ENCODE measurements around the gene KCNT2.
A peak's percentile ranks its signal among the peaks of the same experiment; 100 is the strongest.

Gene KCNT2

DNA sequence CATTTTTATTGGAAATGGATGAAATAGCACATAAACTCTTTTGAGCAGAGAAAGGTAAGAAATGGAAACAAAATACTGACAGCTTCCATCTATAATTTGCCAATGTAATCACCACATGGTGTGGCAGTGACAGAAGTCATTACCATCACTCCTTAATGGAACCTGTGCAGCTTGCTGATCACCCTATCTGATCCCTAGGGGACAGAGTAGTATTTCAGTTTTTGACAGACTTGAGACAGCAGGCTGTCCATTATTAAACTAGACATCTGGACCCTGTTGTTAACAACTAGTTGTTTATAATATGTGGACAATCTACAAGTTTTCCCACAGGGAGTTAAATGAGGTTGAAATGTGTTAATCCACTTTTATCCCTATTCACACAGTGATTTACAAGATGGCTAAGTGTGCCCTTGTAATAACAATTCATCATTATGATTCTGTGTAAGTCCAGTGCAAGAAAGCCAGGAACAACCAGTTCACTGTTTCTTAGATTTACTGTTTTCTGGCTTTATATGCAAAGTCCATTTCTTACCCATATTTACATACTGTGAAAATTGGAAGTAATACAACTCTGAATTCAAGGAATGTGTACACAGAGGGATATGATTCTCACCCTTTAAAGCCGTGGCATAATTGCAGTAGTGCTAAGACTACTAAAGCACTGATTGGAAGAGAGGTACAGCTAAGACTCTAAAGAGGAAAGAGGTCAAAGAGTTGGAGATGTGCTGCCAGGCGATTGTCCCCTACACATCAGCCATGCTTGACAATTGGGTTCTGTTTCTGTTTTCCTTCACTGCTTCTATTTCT, 9.1 kb downstream of the KCNT2 start:
- H3K4me3 ChIP-seq (ENCODE audit: low read length) = no peak overlapping the region
- no peak for DNase-seq (ENCODE audit: low read depth, low spot score)

DNA sequence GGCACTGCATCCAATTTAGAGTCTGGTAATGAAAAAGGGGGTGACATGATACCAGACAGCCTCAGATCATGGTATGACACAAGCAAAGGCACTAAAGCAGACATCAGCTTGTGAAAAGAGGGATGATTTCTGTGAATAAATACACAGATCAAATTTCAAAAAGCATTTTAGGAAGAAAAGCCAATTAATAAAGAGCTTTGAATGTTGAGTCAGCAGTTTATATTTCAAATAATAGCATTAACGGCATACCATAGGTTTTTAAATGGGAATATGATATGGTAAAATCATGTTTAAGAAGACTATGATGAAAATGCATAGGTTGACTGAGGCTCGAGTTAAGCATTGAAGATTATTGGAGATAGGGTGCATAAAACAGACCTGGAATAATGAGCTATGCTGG, 13.5 kb downstream of the KCNT2 start:
- no peak for DNase-seq (ENCODE audit: low read depth, low spot score)
- H3K4me3 ChIP-seq (ENCODE audit: low read length) = no peak overlapping the region

DNA sequence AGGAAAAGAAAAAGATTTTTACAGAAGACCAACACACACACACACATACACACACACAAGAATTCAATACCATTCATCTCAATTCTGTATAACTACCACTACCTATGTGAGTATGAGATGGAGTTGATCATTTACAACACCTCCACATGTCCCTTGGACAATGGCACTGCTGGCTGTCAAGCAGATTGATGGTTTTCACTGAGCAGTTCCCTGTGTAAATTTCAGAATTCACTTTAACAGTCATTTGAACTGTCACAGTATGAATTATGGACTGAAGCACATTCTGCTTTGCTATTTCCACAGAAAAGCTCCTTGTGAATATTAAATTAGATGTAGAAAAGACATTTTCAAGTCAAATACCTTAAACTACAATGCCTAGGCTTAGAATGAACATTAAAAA, 14.3 kb downstream of the KCNT2 start:
- H3K4me3 ChIP-seq (ENCODE audit: low read length) = no peak overlapping the region
- DNase-seq (ENCODE audit: low read depth, low spot score) = no peak

DNA sequence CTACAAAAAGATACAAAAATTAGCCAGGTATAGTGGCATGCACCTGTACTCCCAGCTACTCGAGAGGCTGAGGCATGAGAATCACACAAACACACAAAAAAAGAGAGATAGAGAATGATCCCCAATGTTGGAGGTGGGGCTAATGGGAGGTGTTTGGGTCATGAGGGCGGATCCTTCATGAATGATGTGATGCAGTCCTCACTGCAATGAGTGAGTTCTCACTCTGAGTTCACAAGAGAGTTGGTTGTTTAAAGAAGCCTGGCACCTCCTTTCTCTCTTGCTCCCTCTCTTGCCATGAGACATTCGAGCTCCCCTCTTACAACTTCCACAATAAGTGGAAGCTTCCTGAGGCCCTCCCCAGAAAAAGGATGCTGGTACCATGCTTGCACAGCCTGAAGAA, 17.3 kb downstream of the KCNT2 start:
- no peak for DNase-seq (ENCODE audit: low read depth, low spot score)
- no peak overlapping the region for H3K4me3 ChIP-seq (ENCODE audit: low read length)

DNA sequence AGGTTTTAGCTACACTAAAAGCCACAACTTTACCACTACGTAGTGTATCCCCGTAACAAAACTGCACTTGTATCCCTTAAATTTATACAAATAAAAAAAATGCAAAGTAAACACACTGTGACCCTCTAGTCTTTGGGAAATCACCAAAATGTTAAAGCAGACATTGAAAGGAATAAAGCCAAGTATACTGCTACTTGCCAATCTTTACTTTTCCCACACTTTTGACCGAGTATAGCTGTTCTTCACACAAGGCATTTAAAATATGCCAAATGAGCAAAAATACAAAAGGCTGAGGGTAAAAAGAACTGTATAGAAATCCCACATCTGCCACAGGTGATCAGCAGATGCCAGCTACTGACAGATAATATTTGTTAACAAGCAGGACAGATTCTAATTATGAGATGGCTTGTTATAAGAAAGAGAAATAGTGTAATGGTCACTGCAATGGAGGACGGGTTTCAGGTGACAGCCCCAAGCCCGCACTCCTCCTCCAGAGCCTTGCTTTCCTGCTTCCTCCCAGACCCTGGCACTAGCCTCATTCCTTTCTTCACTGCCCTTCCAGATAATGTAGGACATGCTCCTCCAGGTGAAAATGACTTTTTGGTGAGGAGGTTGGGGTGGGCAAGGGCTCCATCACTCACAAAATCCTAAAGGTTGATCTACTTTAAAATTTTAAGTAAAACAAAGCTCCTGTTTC, 18.1 kb downstream of the KCNT2 start:
- no peak overlapping the region for H3K4me3 ChIP-seq (ENCODE audit: low read length)
- DNase-seq (ENCODE audit: low read depth, low spot score) = no peak

DNA sequence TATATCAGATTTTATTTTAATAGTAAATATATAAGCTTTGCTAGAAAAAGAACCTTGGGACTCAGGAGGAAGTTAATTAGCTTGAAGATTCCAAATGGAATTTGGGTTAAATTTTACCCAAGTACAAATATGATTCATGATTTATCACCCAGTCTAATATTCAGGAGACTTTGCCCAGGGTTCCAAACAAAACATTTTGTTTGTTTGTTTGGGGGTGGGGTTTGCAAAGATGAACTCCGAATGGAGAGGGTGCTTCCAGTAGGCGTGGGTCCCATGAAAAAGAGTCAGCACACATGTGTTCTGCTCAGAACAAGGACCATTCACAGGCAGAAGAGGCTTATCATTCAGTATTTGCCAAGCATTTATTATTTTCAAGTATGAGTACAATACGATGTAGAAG, 23.5 kb downstream of the KCNT2 start:
- no peak overlapping the region for H3K4me3 ChIP-seq (ENCODE audit: low read length)
- DNase-seq (ENCODE audit: low read depth, low spot score) = no peak

DNA sequence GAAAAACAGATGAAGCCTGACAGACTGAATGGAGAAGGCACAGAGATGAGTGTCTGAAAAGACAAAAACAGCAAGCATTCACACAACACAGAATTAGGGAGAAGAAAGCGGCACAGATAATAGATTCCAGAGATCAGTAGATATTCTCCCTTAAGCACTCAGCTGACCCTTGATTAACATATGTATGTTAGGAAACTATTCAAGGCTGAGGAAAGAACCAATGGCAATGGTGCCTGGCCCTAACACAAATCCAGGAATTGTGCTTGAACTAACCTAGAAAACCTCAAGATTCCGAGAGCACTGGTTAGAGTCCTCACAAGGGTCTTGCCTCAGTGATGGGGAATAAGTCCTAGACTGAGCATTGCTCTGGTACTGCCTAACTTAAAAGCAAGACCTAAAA, 30.9 kb downstream of the KCNT2 start:
- no peak overlapping the region for H3K4me3 ChIP-seq (ENCODE audit: low read length)
- no peak for DNase-seq (ENCODE audit: low read depth, low spot score)

DNA sequence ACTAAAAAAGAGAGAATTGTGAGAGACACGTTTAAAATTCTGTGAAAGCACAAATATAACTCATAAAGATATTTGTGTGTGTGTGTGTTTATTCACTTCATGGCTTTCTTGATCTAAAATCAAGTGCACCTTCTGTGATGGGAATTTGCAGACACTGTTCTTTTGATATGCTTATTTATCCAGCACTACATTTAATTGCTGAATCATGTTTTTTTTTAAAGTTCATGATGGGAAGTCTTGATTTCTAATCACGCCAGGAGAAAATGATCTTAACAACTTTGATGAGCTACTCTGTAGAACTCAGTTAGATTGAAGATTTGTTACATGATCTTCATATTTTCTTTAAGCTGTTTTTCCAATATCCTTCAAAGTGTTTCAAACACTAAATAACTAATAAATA, 35.0 kb downstream of the KCNT2 start:
- no peak for DNase-seq (ENCODE audit: low read depth, low spot score)
- no peak overlapping the region for H3K4me3 ChIP-seq (ENCODE audit: low read length)

DNA sequence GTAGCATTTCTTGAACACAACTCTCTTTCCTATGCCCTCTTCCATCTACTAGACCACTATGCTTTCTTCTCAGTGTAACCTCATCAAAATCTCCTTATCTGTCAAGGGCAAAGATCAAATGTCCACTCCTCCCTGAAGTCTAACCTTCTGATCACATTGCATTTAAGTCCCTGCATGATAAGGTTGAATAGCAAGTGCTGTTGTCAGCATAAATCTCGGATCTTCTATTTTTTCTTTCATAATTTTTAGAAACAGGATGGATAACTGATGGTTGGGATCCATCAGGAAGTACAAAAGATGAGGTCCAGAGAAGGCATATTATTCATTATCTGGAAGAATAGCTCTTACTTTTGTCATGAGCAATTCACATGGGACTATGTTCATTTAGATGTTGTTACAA, 41.0 kb downstream of the KCNT2 start:
- DNase-seq (ENCODE audit: low read depth, low spot score) = no peak

DNA sequence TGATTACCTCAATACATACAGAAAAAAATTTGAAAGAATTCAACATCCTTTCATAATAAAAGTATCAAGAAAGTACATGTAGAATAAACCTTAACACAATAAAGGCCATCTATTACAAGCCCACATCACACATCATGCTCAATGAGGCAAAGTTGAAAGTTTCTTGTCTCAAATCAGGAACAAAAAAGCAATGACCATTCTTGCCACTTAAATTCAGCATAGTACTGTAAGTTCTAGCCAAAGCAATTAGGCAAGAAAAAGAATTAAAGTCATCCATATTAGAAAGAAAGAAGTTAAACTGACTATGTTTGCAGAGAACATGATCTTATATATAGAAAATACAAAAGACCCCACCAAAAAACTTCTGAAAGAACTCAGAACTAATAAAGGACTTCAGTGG, 44.5 kb downstream of the KCNT2 start:
- DNase-seq (ENCODE audit: low read depth, low spot score) = no peak
- H3K4me3 ChIP-seq (ENCODE audit: low read length) = no peak overlapping the region

More for the DNA sequence above, 41.0 kb downstream of the KCNT2 start:
- no peak overlapping the region for H3K4me3 ChIP-seq (ENCODE audit: low read length)

DNA sequence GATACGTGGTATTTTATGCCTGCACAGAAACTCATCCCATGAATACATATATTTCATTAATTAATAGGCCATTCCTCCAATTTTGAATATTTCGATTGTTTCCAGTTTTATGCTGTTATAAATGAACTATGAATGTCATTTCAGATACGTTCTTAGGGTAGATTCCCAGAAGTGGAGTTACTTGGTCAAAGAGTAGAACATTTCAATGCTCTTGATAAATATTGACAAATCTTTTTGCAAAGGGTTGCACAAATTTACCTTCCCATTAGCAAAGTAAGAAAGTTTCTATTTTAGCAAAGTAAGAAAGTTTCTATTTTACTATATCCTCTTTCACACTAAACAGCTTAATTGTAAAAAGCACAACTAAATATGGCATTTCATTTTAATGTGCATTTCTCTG, 48.9 kb downstream of the KCNT2 start:
- H3K4me3 ChIP-seq (ENCODE audit: low read length) = no peak overlapping the region
- DNase-seq (ENCODE audit: low read depth, low spot score) = no peak

DNA sequence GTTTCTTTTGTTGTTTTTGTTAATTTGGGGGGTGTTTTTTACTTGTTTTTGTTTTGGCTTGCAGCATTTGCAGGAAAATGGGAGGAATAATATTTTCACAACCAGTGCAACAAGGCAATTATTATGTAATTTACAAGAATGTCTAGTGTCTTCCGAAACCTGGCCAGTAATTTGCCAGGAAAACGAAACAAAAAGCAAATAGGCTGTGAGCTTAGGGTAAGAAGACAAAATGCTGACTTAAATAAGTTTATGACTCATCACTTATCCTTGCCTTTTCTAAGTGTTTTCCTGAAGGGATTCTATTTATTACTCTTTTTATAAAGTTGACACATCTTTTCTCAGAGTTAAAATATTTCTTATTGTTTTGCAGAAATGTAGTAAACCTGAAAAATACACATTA, 49.8 kb downstream of the KCNT2 start:
- DNase-seq (ENCODE audit: low read depth, low spot score) = no peak

DNA sequence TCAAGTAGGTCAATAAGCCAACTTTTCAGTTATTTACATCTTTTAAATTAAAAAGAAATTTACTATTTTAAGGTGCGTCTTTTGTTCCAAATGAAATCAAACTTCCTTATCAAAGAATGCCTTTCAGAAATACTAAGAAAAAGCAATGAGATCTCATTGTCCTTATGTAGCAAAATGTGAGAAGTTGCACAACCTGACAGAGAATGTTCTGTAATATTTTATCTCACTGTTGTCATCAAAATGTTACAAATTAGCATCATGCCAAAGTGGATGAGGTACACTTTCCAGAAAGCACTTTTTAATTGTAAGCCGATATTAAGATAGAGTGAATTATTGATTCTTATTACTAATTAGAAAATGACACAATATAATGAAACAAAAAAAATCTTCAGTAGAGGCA, 50.4 kb downstream of the KCNT2 start:
- no peak overlapping the region for H3K4me3 ChIP-seq (ENCODE audit: low read length)
- no peak for DNase-seq (ENCODE audit: low read depth, low spot score)

More for the DNA sequence above, 49.8 kb downstream of the KCNT2 start:
- H3K4me3 ChIP-seq (ENCODE audit: low read length) = no peak overlapping the region

DNA sequence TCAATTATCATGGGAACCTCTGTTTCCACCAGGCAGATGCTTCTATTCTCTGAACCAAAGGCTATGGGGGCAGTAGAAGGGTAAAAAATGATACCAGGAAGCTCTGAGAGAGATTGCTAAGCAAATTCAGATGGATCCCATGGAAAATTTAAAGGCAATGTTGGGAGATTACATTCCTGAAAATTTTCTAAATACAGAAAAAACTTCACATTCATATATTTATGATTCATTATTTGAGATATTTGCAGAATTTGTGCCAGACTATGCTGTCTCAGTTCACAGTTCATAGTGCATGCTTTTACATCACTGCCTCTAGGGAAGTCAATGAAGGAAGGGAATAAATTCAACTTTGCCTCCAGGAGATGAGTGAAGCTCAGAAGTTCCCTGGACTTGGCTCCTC, 57.5 kb downstream of the KCNT2 start:
- no peak for DNase-seq (ENCODE audit: low read depth, low spot score)
- H3K4me3 ChIP-seq (ENCODE audit: low read length) = no peak overlapping the region

DNA sequence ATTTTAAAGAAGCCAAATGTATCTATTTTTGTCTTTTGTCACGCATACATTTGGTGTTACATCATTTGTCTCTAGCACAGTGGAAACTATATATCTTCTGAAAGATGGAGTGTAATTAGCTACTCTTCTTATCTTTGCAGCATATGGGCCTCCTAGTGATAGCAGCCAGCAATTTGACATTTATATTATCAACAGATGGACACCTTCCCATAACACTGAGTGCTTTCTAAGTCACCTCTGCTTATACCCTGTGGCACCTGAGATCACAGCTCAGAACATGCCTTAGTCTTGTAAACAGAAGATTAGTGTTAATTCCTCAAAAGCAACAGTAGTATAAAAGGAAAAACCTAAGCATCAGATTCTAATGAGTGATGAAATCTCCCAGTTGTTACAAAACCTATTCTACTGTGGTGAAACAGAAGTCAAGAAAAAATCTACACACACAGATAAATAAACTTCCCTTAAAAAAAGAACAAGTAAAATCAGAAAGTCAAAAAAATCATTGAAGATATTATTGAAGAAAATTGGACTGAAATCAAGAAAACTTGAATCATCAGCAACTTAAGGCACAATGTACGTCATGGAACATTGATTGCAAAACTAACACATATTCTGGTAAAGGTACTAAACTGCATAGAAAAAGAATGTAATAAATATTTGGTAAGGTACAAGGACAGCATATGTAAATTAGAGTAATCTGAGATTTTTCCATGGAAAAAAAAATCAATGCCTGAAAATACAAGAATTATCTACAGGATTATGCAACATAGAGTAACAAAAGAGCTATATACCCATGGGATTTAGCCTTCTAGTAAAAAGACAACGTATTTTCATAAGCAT, 61.7 kb downstream of the KCNT2 start:
- H3K4me3 ChIP-seq (ENCODE audit: low read length) = no peak overlapping the region
- DNase-seq (ENCODE audit: low read depth, low spot score) = no peak

DNA sequence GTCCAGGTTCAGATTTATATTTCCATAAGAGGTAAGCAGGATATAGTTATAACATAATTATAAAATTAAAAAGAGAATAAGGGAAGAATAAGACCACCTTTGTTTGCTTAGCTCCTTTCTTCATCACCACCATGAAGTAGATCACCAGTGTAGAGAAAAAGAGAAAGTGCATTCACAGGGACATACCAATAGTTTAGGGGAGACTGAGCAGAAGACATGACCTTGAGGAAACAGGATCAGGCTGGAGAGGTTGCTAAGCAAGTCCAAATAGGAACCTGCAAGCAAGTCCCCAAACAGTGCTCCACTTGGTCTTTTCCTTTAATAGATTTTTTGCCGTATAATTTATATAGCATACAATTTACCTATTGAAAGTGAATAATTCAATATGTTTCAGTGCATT, 63.0 kb downstream of the KCNT2 start:
- no peak for DNase-seq (ENCODE audit: low read depth, low spot score)
- no peak overlapping the region for H3K4me3 ChIP-seq (ENCODE audit: low read length)

DNA sequence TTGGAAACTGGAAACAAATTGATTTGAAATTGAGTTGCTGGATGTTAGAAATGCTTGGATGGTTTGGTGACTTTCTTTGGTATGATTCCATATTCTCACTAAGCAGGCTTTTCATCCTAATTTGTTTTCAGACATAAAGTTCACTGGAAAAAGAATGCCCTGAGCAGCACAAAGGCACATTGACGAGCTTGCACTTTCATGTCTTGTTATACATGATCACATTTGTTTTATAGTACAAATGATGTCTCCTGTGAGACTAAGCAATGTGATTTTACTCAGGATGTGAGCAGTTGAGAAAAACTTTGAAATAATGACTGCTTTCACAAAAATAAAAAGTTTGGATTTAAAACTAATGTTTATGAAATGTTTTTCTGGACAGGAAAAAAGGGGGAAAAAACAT, 63.6 kb downstream of the KCNT2 start:
- no peak for DNase-seq (ENCODE audit: low read depth, low spot score)
- H3K4me3 ChIP-seq (ENCODE audit: low read length) = no peak overlapping the region

DNA sequence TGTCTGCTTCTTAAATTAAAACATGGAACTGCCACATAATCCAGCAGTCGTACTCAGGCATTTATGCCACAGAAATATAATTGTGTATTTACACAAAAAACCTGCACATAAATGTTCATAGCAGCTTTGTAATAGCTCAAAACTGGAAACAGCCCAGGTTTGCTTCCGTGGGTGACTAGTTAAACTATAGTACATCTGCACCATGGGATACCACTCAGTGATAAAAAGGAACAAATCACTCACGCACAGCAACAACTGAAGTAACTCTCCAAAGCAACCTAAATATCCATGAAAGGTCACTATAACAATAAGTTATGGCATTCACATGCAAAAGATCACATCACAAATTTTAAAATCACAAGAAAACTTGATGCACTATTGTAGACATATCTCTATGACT, 64.4 kb downstream of the KCNT2 start:
- no peak overlapping the region for H3K4me3 ChIP-seq (ENCODE audit: low read length)
- DNase-seq (ENCODE audit: low read depth, low spot score) = no peak

DNA sequence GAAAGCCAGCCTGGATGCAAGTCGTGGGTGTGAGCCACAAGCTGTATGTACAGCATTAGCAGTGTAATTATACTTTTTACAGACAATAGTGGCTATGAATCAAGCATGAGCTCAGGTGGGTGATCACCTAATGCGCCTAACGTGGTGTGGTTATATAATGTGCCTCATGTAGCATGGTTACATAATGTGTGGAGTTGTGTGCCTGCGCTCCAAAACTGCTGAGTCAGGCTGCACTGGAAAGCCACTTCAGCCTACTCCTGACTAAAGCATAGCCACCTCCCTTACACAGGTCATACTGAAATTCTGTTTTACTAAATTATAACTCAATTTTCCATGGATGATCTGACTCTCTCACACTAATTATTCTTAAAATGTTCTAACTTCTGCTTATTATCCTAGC, 69.8 kb downstream of the KCNT2 start:
- no peak for DNase-seq (ENCODE audit: low read depth, low spot score)
- H3K4me3 ChIP-seq (ENCODE audit: low read length) = no peak overlapping the region

DNA sequence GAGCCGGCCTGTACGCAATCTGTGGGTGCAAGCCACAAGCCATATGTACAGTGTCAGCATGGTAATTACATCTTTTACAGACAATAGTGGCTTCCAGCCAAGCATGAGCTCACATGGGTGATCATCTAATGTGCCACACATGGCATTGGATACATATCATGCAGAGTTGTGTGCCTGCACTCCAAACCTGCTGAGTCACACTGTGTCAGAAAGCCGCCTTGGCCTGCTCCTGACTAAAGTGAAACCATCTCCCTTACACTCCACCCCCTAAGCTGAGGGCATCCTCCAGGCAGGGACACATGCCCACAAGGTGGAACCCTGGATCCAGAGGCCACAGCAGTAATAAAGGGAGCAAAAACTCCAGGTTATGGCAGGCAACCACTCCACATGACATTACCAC, 72.5 kb downstream of the KCNT2 start:
- peak; percentile 49 for DNase-seq (ENCODE audit: low read depth, low spot score)
- no peak overlapping the region for H3K4me3 ChIP-seq (ENCODE audit: low read length)
